Parathyroid adenoma (tissue), 2 donors: ENCODE measurements around the gene ACAD9.

Source experiments
- H2AFZ ChIP-seq: fragments of 300-600 bp; sonication (generic); one replicate; pipeline ENCODE4 v1.7.0; 2017; ENCODE audit warnings: antibody characterized with exemption, mild to moderate bottlenecking
- H3K27ac ChIP-seq: fragments of 300-600 bp; sonication (generic); one replicate; pipeline ENCODE4 v1.7.0; 2017
- H3K27me3 ChIP-seq: fragments of 300-600 bp; sonication (generic); one replicate; pipeline ENCODE4 v1.7.0; 2017; ENCODE audit warnings: low read length; ENCODE audit not compliant: control insufficient read depth, insufficient read depth
- H3K36me3 ChIP-seq: fragments of 300-600 bp; sonication (generic); one replicate; pipeline ENCODE4 v1.7.0; 2017; ENCODE audit warnings: low read length; ENCODE audit not compliant: control insufficient read depth, insufficient read depth
- H3K4me1 ChIP-seq: fragments of 300-600 bp; sonication (generic); one replicate; pipeline ENCODE4 v1.7.0; 2017; ENCODE audit warnings: control low read depth
- H3K4me2 ChIP-seq: fragments of 300-600 bp; sonication (generic); one replicate; pipeline ENCODE4 v1.7.0; 2017; ENCODE audit warnings: low read length
- H3K4me3 ChIP-seq: fragments of 300-600 bp; sonication (generic); one replicate; pipeline ENCODE4 v1.7.0; 2017; ENCODE audit warnings: low read depth, low read length
- H3K79me2 ChIP-seq: fragments of 300-600 bp; sonication (generic); one replicate; pipeline ENCODE4 v1.7.0; 2017; ENCODE audit warnings: control low read depth
- H3K9ac ChIP-seq: fragments of 300-600 bp; sonication (generic); one replicate; pipeline ENCODE4 v1.7.0; 2017; ENCODE audit warnings: mild to moderate bottlenecking
- H3K9me3 ChIP-seq: fragments of 300-600 bp; sonication (generic); one replicate; pipeline ENCODE4 v1.7.0; 2017; ENCODE audit warnings: low read length; ENCODE audit not compliant: control insufficient read depth
- TF ChIP-seq, protein P1 (sequence below): fragments of 300-600 bp; sonication (generic); IDR thresholded peaks from one replicate; pipeline ENCODE4 v1.7.0; 2017; ENCODE audit warnings: antibody characterized with exemption, mild to moderate bottlenecking
- donor health status: primary hyperparathyroidism.

ACAD9 gene

GRCh38 chr3:128884992-128885391 is 5.6 kb downstream of the ACAD9 start:
- H3K36me3 ChIP-seq, result no peaks in the 10 kb centered on the region
- H3K9me3 ChIP-seq, result no peaks in the 10 kb centered on the region
- no peak overlapping the region for H2AFZ ChIP-seq
- no peaks in the 10 kb centered on the region for H3K27me3 ChIP-seq
- no peak overlapping the region for H3K4me2 ChIP-seq
- H3K4me3 ChIP-seq, result no peak overlapping the region
- TF ChIP-seq, protein P1, sequence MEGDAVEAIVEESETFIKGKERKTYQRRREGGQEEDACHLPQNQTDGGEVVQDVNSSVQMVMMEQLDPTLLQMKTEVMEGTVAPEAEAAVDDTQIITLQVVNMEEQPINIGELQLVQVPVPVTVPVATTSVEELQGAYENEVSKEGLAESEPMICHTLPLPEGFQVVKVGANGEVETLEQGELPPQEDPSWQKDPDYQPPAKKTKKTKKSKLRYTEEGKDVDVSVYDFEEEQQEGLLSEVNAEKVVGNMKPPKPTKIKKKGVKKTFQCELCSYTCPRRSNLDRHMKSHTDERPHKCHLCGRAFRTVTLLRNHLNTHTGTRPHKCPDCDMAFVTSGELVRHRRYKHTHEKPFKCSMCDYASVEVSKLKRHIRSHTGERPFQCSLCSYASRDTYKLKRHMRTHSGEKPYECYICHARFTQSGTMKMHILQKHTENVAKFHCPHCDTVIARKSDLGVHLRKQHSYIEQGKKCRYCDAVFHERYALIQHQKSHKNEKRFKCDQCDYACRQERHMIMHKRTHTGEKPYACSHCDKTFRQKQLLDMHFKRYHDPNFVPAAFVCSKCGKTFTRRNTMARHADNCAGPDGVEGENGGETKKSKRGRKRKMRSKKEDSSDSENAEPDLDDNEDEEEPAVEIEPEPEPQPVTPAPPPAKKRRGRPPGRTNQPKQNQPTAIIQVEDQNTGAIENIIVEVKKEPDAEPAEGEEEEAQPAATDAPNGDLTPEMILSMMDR, result no peak
- H3K4me1 ChIP-seq, result peaks cover 3% of the 10 kb centered on the region
- no peak overlapping the region for H3K27ac ChIP-seq
- no peak overlapping the region for H3K9ac ChIP-seq
- peaks cover 4% of the 10 kb centered on the region for H3K79me2 ChIP-seq

GRCh38 chr3:128889139-128889894 is 9.9 kb downstream of the ACAD9 start:
- Histone ChIP-seq H2AFZ (no peak overlapping the region), H3K27ac (no peak overlapping the region), H3K9me3 (no peaks in the 10 kb centered on the region), H3K4me1 (no peaks in the 10 kb centered on the region), H3K27me3 (no peaks in the 10 kb centered on the region), H3K79me2 (peaks cover 3% of the 10 kb centered on the region), H3K4me2 (no peak overlapping the region), H3K36me3 (no peaks in the 10 kb centered on the region), H3K4me3 (no peak overlapping the region), H3K9ac (no peak overlapping the region)
- TF ChIP-seq, protein P1, result no peak

- Histone ChIP-seq H3K79me2 (no peaks in the 10 kb centered on the region), H3K9ac (no peak overlapping the region), H3K27me3 (no peaks in the 10 kb centered on the region), H3K4me1 (no peaks in the 10 kb centered on the region), H3K27ac (no peak overlapping the region), H3K4me3 (no peak overlapping the region), H3K36me3 (no peaks in the 10 kb centered on the region), H2AFZ (no peak overlapping the region), H3K9me3 (no peaks in the 10 kb centered on the region), H3K4me2 (no peak overlapping the region)
- TF ChIP-seq, protein P1, result no peak
Measured at GRCh38 chr3:128895843-128896697, 16.6 kb downstream of the ACAD9 start.

DNA sequence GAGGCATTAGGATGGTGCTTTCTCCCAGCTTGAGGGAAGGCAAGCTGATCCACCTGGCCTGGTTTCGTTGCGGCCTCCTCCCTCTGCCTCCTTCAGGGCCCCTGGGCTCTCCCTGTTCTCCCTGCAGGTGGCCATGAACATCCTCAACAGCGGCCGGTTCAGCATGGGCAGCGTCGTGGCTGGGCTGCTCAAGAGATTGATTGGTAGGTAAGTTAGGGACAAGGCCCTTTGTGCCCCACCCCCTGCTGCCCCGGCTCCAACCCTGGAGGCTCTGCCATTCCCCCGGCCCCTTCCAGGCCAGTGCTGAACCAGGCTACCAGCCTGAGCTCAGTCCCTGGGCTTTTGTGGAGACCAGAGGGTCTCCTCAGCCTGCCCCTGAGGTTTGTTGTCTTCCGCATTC is 23.0 kb downstream of the ACAD9 start:
- TF ChIP-seq, protein P1, result no peak
- Histone ChIP-seq H3K36me3 (no peaks in the 10 kb centered on the region), H3K9ac (no peak overlapping the region), H3K4me2 (no peak overlapping the region), H3K27me3 (no peaks in the 10 kb centered on the region), H3K9me3 (no peaks in the 10 kb centered on the region), H3K4me1 (no peaks in the 10 kb centered on the region), H2AFZ (no peak overlapping the region), H3K27ac (no peak overlapping the region), H3K79me2 (no peaks in the 10 kb centered on the region), H3K4me3 (no peak overlapping the region)
